Activated CD4-positive, CD25-positive, alpha-beta regulatory T cell treated with anti-CD3 and anti-CD28 coated beads, Interleukin-2, amount 50 U/mL, for 72 hours (primary cell): ENCODE measurements around the gene ANKRD13D.
"Not testable (repeated sequence)": the region's sequence is repeated elsewhere in the genome, so short reads cannot be mapped to it uniquely, and the experiment has no call there.

Experiments used
- DNase-seq: peaks from one replicate; pipeline ENCODE4 v3.0.0; 2021

Gene ANKRD13D

GRCh38 chr11:67306769-67307544, 17.9 kb downstream of the ANKRD13D start:
- DNase-seq: no peak

- no peak for DNase-seq
Observed at GRCh38 chr11:67307545-67308001, 18.5 kb downstream of the ANKRD13D start.

DNA sequence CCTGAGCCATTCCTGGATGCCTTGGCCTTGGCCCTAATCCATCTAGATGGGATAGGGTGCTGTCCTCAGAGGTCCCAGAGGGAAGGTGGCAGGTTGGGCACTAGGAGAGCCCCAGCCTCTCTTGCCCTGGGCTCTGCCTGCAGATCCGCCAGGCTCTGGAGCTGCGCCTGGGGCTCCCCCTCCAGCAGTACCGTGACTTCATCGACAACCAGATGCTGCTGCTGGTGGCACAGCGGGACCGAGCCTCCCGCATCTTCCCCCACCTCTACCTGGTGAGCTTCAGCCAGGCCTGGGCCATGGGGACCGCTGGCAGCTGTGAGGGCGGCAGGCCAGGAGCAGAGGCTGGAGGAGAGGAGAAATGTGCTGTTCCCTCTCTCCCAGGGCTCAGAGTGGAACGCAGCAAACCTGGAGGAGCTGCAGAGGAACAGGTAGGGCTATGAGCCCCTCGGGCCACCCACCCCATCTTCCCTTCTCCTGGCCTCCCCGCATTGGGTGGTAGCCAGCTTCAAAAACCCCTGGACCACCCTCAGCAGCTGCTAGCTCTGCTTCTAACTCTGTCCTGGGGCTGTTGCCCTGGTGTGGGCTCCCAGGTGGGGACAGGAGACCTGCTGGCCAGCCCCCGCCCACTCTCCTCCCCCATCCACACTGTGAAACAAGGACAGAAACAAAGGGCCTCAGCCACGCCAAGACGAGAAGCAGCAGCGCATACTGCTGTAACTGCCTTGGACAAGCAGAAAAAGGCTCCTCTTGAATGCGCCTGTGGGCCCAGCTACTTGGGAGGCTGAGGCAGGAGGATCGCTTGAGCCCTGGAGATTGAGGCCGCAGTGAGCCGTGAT, 19.1 kb downstream of the ANKRD13D start:
- DNase-seq: no peak

DNA sequence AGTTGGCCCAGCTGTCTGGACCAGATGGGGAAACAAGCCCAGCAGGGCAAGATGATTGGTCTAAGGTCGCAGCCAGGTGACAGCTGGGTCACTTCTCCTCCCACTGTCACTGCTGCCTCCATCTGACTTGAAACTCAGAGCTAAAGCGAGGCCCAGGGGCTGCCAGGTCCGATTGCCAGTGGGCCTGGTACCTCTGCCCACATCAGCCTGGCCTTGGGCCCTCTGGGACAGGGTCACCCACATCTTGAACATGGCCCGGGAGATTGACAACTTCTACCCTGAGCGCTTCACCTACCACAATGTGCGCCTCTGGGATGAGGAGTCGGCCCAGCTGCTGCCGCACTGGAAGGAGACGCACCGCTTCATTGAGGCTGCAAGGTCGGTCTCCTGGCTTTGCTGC, 20.1 kb downstream of the ANKRD13D start:
- DNase-seq: no peak

DNA sequence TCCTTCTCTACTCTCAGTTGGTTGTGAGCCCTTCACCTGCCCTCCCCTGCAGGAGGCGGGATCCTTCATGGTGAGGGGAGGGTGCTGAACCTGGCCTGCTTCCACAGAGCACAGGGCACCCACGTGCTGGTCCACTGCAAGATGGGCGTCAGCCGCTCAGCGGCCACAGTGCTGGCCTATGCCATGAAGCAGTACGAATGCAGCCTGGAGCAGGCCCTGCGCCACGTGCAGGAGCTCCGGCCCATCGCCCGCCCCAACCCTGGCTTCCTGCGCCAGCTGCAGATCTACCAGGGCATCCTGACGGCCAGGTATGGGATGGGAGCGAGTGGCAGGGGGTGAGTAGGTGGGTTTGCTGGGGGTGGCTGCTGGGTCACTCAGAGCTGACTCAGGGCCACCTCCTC, 20.6 kb downstream of the ANKRD13D start:
- DNase-seq: no peak

GRCh38 chr11:67310246-67311050, 21.3 kb downstream of the ANKRD13D start:
- DNase-seq: no peak

DNA sequence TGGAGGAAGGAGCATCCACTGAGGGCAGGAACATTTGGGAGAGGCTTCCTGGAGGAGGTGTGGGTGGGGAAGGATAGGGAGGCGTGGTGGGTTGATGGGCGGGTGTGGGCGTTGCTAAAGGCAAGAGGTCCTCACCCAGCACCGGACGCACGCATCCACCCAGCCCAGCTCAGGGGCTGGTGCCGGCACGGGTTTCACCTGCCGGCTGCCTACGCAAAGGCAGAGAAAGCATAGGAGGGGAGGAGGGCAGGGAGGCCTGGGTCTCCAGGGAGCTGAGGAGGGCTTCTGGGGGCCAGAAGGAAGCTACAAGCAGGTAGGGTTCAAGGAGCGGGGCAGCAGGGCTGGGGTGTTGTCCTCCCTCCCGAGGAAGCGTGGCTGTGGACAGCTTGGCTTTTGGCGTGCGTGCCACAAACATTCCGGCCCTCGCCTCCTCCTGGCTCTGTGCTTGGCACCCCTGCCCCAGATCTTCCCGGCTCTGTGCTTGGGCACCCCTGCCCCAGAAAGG, 22.0 kb downstream of the ANKRD13D start:
- DNase-seq: no peak

DNA sequence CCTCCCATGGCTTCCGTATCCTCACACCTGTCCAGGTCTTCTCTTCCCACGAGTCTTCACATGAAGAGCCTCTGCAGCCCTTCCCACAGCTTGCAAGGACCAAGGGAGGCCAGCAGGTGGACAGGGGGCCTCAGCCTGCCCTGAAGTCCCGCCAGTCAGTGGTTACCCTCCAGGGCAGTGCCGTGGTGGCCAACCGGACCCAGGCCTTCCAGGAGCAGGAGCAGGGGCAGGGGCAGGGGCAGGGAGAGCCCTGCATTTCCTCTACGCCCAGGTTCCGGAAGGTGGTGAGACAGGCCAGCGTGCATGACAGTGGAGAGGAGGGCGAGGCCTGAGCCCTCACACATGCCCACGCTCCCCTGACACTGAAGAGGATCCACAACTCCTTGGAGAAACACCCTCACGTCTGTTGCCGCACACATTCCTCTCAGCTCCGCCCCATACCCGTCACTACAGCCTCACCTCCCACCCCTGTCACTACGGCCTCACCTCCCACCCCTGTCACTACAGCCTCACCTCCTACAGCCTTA, 22.5 kb downstream of the ANKRD13D start:
- no peak for DNase-seq

- DNase-seq: no peak
Observed at GRCh38 chr11:67312187-67313021, 23.3 kb downstream of the ANKRD13D start.

- DNase-seq: no peak
Observed at GRCh38 chr11:67313125-67313890, 24.2 kb downstream of the ANKRD13D start.

DNA sequence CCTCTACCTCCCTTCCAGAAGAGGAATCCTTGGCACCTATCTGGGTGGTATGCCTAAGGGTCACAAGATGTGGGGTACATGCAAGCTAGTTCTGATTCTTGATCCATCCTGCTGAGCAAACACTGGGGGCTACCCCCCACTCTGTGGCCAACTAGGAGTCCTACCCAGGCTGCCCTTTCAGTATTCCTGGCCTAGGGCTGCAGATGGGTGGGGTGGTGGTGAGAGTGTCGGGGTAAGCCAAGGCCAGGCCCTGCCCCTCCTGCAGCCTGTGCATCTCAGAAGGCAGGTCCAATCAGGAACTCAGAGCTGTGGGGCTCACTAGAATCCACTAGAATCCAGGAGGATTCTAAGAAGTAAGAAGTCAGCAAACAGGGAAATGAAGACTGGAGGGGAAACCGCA, 25.1 kb downstream of the ANKRD13D start:
- DNase-seq: no peak

GRCh38 chr11:67315325-67315909, 26.3 kb downstream of the ANKRD13D start:
- DNase-seq: no peak

GRCh38 chr11:67316882-67317204, 27.7 kb downstream of the ANKRD13D start:
- no peak for DNase-seq

- DNase-seq: peak; percentile 98
Observed at GRCh38 chr11:67317205-67317887, 28.2 kb downstream of the ANKRD13D start.

GRCh38 chr11:67317888-67318555, 28.9 kb downstream of the ANKRD13D start:
- no peak for DNase-seq

- DNase-seq: not testable (repeated sequence)
Observed at GRCh38 chr11:67318876-67319275, 29.8 kb downstream of the ANKRD13D start.

- no peak for DNase-seq
Observed at GRCh38 chr11:67320011-67320410, 30.9 kb downstream of the ANKRD13D start.

GRCh38 chr11:67320691-67321090, 31.6 kb downstream of the ANKRD13D start:
- DNase-seq: no peak

GRCh38 chr11:67321313-67321871, 32.3 kb downstream of the ANKRD13D start:
- DNase-seq: no peak
